GM12865 (cell line): Measurements from ENCODE around the gene SERINC2.

ENCODE experiments used
- DNase-seq: peaks from one replicate; pipeline ENCODE4 v3.0.0; 2010; ENCODE audit warnings: low read depth
- H3K4me3 ChIP-seq: 2 replicates; pipeline ENCODE4 v1.5.1; 2011; ENCODE audit warnings: mild to moderate bottlenecking, low read depth, low read length, control low read depth
- CTCF ChIP-seq: IDR thresholded peaks from 2 replicates; pipeline ENCODE4 v1.5.1; 2011; ENCODE audit warnings: low read length, control low read depth, low read depth, inconsistent platforms; ENCODE audit not compliant: insufficient read depth; ENCODE audit errors: missing control alignments

Gene SERINC2

GRCh38 chr1:31482482-31483011 is 69.5 kb downstream of the SERINC2 start:
- no peak for TF ChIP-seq CTCF
- DNase-seq: no peak
- H3K4me3 ChIP-seq: no peak overlapping the region

- DNase-seq: peak; percentile 68
- no peak for TF ChIP-seq CTCF
- H3K4me3 ChIP-seq: no peak overlapping the region
Measured at GRCh38 chr1:31483012-31483946, 70.3 kb downstream of the SERINC2 start.
